ENCODE data around the gene LCN15. TPM values are rescaled to one million over a fixed set of nuclear protein-coding genes. Genes with fewer than 3 reads are reported as not detected.

LCN15 gene
- total RNA-seq, 1 experiment from 2014 or later: not detected

GRCh38 chr9:136740971-136741882, 23.1 kb downstream of the LCN15 start:
- no peaks in the 10 kb centered on the region for H3K27me3 ChIP-seq (ENCODE audit: insufficient read depth, low read length)
- H3K79me2 ChIP-seq (ENCODE audit: insufficient read depth, low read length): no peaks in the 10 kb centered on the region
- H2BK20ac ChIP-seq (ENCODE audit: low read depth, low read length, poor library complexity, severe bottlenecking): no peak overlapping the region
- H3K56ac ChIP-seq (ENCODE audit: insufficient read length, low read depth, low read length): no peak overlapping the region
- H4K91ac ChIP-seq (ENCODE audit: insufficient read length, low read depth, low read length): no peak overlapping the region
- H3K4me3 Mint-ChIP-seq: no peak overlapping the region
- no peak overlapping the region for H3K23ac ChIP-seq (ENCODE audit: insufficient read length, low read depth, low read length)
- H3K27ac ChIP-seq (ENCODE audit: insufficient read length, low read depth, low read length): no peak overlapping the region
- no peak overlapping the region for H2BK5ac ChIP-seq (ENCODE audit: insufficient read length, low read length)
- H3K9me3 ChIP-seq (ENCODE audit: control insufficient read depth, low read depth, low read length): no peaks in the 10 kb centered on the region
- no peak overlapping the region for H2BK12ac ChIP-seq (ENCODE audit: insufficient read length, low read depth, low read length)
- H3K36me3 Mint-ChIP-seq (ENCODE audit: insufficient read depth in 1 of 3, low read depth in 3 of 3): no peaks in the 10 kb centered on the region
- H4K8ac ChIP-seq (replicated peaks; ENCODE audit: insufficient read length, low read depth, low read length): no peak overlapping the region
- H3K9ac ChIP-seq (ENCODE audit: extremely low read depth, insufficient read length, low read length): no peak overlapping the region
- H4K20me1 ChIP-seq (ENCODE audit: control insufficient read depth, insufficient read depth, insufficient read length): no peaks in the 10 kb centered on the region
- H2AK5ac ChIP-seq (ENCODE audit: insufficient read length, low read length): no peak overlapping the region
- H3K27ac Mint-ChIP-seq: no peak overlapping the region
- TF ChIP-seq CTCF (conservative IDR thresholded peaks at IDR 0.05): no peak
- peaks cover 3% of the 10 kb centered on the region for H3K23me2 ChIP-seq (ENCODE audit: insufficient read length, low read depth, low read length, poor library complexity, severe bottlenecking)
- no peak overlapping the region for H4K5ac ChIP-seq (ENCODE audit: insufficient read length, low read depth, low read length)
- H3K4me1 ChIP-seq (ENCODE audit: insufficient read depth, low read length): no peaks in the 10 kb centered on the region
- H3K4me1 Mint-ChIP-seq: peaks cover 0 to 16% of the 10 kb centered on the region in 2 experiments; a peak in 1 of 4 replicates
- peak overlapping the region; percentile 52; the same call in 1 of the 2 replicates for H3K14ac ChIP-seq (ENCODE audit: insufficient read depth, low read length)
- no peak overlapping the region for H2BK15ac ChIP-seq (ENCODE audit: low read depth, low read length)
- peaks cover 7% of the 10 kb centered on the region for H3K27me3 Mint-ChIP-seq (ENCODE audit: low read depth)
- WGBS (ENCODE audit: extremely low coverage, insufficient read length, low lambda C conversion rate): no CpG with 5 or more reads among the region's 37 CpGs
- no peak overlapping the region for H3T11ph ChIP-seq (ENCODE audit: low read length)
- no peak overlapping the region for H3K4ac ChIP-seq (ENCODE audit: low read depth, low read length)
- H2AFZ ChIP-seq (ENCODE audit: low read length): no peak overlapping the region
- no peaks in the 10 kb centered on the region for H3K9me3 Mint-ChIP-seq
- H3K4me2 ChIP-seq (ENCODE audit: insufficient read depth, insufficient read length, low read length): no peak overlapping the region
- no peak overlapping the region for H2BK120ac ChIP-seq (ENCODE audit: low read depth, low read length, poor library complexity, severe bottlenecking)
- H3K79me1 ChIP-seq (ENCODE audit: insufficient read depth, low read depth, low read length, poor library complexity, severe bottlenecking): no peaks in the 10 kb centered on the region
- H3K18ac ChIP-seq (ENCODE audit: insufficient read length, low read depth, low read length): no peak overlapping the region
- DNase-seq: no peak
